Measurements from ENCODE around the gene ACD.

ACD gene

GRCh38 chr16:67636713-67637112, 23.3 kb downstream of the ACD start:
- TF ChIP-seq POLR2A (IDR thresholded peaks at IDR 0.05; ENCODE audit: low read length) (no peak), GATA1 (IDR thresholded peaks at IDR 0.05; ENCODE audit: low read depth, low read length) (no peak)
- no peak for DNase-seq

GRCh38 chr16:67632415-67633172, 27.5 kb downstream of the ACD start:
- no peak for TF ChIP-seq GATA1 (IDR thresholded peaks at IDR 0.05; ENCODE audit: low read depth, low read length)
- TF ChIP-seq POLR2A (IDR thresholded peaks at IDR 0.05; ENCODE audit: low read length), result no peak
- no peak for DNase-seq

- no peak for TF ChIP-seq POLR2A (IDR thresholded peaks at IDR 0.05; ENCODE audit: low read length)
- DNase-seq, result no peak
These were observed 31.8 kb downstream of the ACD start for GRCh38 chr16:67628216-67628615.

- TF ChIP-seq GATA1 (IDR thresholded peaks at IDR 0.05; ENCODE audit: low read depth, low read length) (no peak), POLR2A (IDR thresholded peaks at IDR 0.05; ENCODE audit: low read length) (no peak)
- DNase-seq, result peak in 1 of 2 experiments; percentile 16
These were observed 46.3 kb downstream of the ACD start for GRCh38 chr16:67613808-67614207.

GRCh38 chr16:67608364-67608763, 51.7 kb downstream of the ACD start:
- TF ChIP-seq POLR2A (IDR thresholded peaks at IDR 0.05; ENCODE audit: low read length) (no peak), GATA1 (IDR thresholded peaks at IDR 0.05; ENCODE audit: low read depth, low read length) (no peak)
- no peak for DNase-seq

Measured in erythroblast (primary cell).